ENCODE data around the gene TSTD2.

The TSTD2 gene

DNA sequence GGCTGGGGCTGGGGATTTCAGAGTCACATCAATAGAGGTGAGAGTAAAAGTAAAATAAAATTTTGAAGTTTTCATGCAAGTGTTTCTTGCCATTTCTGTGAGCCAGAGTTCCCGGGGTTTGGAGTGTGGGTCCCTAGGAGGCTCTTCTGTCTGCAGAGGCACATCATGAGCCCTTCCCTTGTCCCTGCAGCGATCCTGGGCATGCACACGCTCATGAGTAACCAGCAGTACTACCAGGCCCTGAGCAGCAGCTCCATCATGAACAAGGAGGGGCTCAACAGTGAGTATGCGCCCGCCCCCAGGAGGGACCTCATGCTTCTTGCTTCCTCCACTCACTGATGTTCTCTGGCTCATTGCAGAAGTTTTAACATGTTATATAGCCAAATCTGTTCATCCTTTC, 70.6 kb downstream of the TSTD2 start:
- DNase-seq (ENCODE audit: low read depth), result no peak

- DNase-seq (ENCODE audit: low read depth), result no peak
Measured at GRCh38 chr9:97561501-97561900, 71.7 kb downstream of the TSTD2 start.

GRCh38 chr9:97560851-97561250, 72.3 kb downstream of the TSTD2 start:
- DNase-seq (ENCODE audit: low read depth), result no peak

- DNase-seq (ENCODE audit: low read depth), result no peak
Measured at GRCh38 chr9:97560154-97560553, 73.0 kb downstream of the TSTD2 start.

- DNase-seq (ENCODE audit: low read depth), result no peak
Measured at GRCh38 chr9:97559111-97559514, 74.1 kb downstream of the TSTD2 start.

GRCh38 chr9:97558701-97559101, 74.5 kb downstream of the TSTD2 start:
- no peak for DNase-seq (ENCODE audit: low read depth)

- no peak for DNase-seq (ENCODE audit: low read depth)
Measured at GRCh38 chr9:97557606-97558095, 75.5 kb downstream of the TSTD2 start.

- DNase-seq (ENCODE audit: low read depth), result no peak
Measured at GRCh38 chr9:97556721-97557605, 76.2 kb downstream of the TSTD2 start.

DNA sequence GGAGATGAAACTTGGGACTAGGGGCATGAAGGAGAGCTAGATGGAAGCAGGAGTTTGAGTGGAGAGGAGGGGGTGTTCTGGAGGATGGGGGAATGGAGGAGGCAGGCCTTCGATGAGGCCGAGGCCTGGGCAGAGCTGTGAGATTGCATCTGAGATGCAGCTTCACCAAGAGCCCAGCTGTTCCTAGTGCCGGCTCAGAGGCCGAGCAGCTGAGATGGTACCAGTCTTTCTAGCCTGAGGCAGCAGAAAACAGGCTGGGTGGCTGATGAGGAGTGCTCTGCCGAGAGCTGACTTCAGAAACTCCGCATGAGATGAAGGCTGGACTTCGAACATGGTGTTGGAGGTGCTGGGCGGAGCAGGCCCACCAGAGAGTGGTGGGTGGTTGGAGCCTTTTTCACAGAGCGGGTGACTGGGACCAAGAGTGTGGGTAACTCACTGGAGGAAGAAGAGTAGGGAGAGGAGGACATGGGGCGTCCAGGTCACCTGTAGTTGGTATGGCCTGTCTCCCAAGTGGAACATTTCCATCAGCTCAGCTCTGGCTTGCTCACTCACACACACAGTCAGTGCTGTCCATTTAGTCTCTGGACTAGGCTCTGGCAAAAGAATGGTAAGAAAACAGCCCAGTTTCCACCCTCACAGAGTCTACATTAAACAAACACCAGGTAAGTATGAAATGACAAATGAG, 77.0 kb downstream of the TSTD2 start:
- no peak for DNase-seq (ENCODE audit: low read depth)

DNA sequence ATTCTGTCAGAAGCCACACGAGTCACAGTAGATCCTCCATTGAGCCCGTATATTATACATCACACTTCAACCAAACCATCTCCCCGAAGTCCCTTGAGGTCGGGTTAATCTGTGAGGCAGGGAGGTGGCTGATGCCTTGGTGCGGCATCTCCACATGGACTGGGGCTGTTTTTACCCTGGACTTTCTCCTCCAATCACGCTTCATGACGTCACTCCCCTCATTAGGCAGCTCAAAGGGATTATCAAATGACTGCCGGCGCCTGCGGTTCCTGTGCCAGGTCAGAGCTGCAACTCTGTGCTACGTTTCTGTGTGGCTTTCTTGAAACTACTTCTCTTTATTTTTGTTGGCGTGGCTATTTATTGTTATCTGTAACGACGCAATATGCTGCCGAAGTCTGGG, 78.0 kb downstream of the TSTD2 start:
- DNase-seq (ENCODE audit: low read depth), result no peak

GRCh38 chr9:97554566-97555075, 78.5 kb downstream of the TSTD2 start:
- no peak for DNase-seq (ENCODE audit: low read depth)

DNA sequence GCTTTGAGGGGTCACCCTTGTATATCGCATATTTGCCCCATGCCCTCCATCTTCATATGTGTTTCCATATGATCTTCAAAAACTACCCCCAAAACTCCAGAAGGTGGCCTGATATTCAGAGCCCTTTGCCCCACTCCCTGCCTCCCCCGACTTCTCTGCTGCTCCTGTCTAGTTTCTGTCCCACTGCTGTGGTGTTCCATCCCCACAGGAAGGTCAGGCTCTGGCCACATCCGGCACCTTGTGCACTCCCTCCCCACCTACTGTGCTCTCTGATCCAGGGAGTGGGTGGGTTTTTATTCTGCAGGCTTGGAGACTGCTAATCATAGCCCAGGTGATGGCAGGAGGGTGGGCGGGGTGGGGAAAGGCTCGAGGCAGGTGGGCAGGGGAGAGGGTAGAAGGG, 79.3 kb downstream of the TSTD2 start:
- DNase-seq (ENCODE audit: low read depth), result no peak

- no peak for DNase-seq (ENCODE audit: low read depth)
Measured at GRCh38 chr9:97553141-97553540, 80.0 kb downstream of the TSTD2 start.

GRCh38 chr9:97551308-97551707, 81.9 kb downstream of the TSTD2 start:
- DNase-seq (ENCODE audit: low read depth), result no peak

- no peak for DNase-seq (ENCODE audit: low read depth)
Measured at GRCh38 chr9:97550386-97550785, 82.8 kb downstream of the TSTD2 start.

Measured in non-pigmented ciliary epithelial cell (primary cell).